T-helper 1 cell treated with Interleukin-12 subunit alpha and Interleukin-12 subunit beta and Interleukin-4 antibody, amounts not matched to agents 30 ng/mL and 1 ng/mL, for 36 hours (primary cell): ENCODE measurements around the gene CTCF. TPM values are rescaled to one million over a fixed set of nuclear protein-coding genes. Genes with fewer than 3 reads are reported as not detected.

Source experiments
- intact Hi-C: fragments of 100-400 bp; cut with micrococcal nuclease; formaldehyde crosslinking; loops from one replicate; pipeline ENCODE4 v1.15.1; 2024
- total RNA-seq: library from RNA; stranded (reverse); gene quantifications from 2 replicates; pipeline ENCODE4 v1.2.3, GENCODE V29; 2022

The CTCF gene
- total RNA-seq, 1 donor from 2014 or later, result 75.3 TPM

GRCh38 chr16:67580202-67580601 lies 17.9 kb downstream of the CTCF start:
- intact Hi-C loops, result no loop called here

- intact Hi-C loops, result no loop called here
Measured at GRCh38 chr16:67593288-67593687, 31.0 kb downstream of the CTCF start.

- intact Hi-C loops, result no loop called here
Measured at GRCh38 chr16:67593701-67594100, 31.4 kb downstream of the CTCF start.

GRCh38 chr16:67594256-67594915 lies 32.1 kb downstream of the CTCF start:
- intact Hi-C loops, result no loop called here

- intact Hi-C loops, result no loop called here
Measured at GRCh38 chr16:67594956-67595355, 32.6 kb downstream of the CTCF start.

- intact Hi-C loops, result no loop called here
Measured at GRCh38 chr16:67598527-67598926, 36.2 kb downstream of the CTCF start.

- intact Hi-C loops, result no loop called here
Measured at GRCh38 chr16:67605641-67606040, 43.3 kb downstream of the CTCF start.

GRCh38 chr16:67606632-67607031 lies 44.3 kb downstream of the CTCF start:
- intact Hi-C loops, result no loop called here

- intact Hi-C loops, result no loop called here
Measured at GRCh38 chr16:67608364-67608763, 46.0 kb downstream of the CTCF start.

- intact Hi-C loops, result no loop called here
Measured at GRCh38 chr16:67613808-67614207, 51.5 kb downstream of the CTCF start.

- intact Hi-C loops, result no loop called here
Measured at GRCh38 chr16:67628216-67628615, 65.9 kb downstream of the CTCF start.

- intact Hi-C loops, result no loop called here
Measured at GRCh38 chr16:67632415-67633172, 70.3 kb downstream of the CTCF start.

- intact Hi-C loops, result no loop called here
Measured at GRCh38 chr16:67636713-67637112, 74.4 kb downstream of the CTCF start.

- intact Hi-C loops, result no loop called here
Measured at GRCh38 chr16:67637625-67638024, 75.3 kb downstream of the CTCF start.

GRCh38 chr16:67641779-67642708 lies 79.7 kb downstream of the CTCF start:
- intact Hi-C loops, result no loop called here

GRCh38 chr16:67644038-67644437 lies 81.7 kb downstream of the CTCF start:
- intact Hi-C loops, result loop anchor here (1.0 kb wide), 1 partner anchor 150 kb away; no protein-coding TSS in a partner anchor

- intact Hi-C loops, result loop anchor here (1.0 kb wide), 5 partner anchors 15 to 124 kb away; partner anchors contain the start of genes ACD, CTCF and PARD6A
Measured at GRCh38 chr16:67645397-67646121, 83.2 kb downstream of the CTCF start.

- intact Hi-C loops, result no loop called here
Measured at GRCh38 chr16:67647111-67647651, 84.9 kb downstream of the CTCF start.

GRCh38 chr16:67647681-67648080 lies 85.4 kb downstream of the CTCF start:
- intact Hi-C loops, result no loop called here

GRCh38 chr16:67648088-67648763 lies 85.9 kb downstream of the CTCF start:
- intact Hi-C loops, result no loop called here
